Fibroblast of peridontal ligament (primary cell): ENCODE measurements around the gene LNPEP.

Experiments
- DNase-seq: peaks from one replicate; pipeline ENCODE4 v3.0.0-alpha.2; 2010; ENCODE audit errors: extremely low read depth

Gene LNPEP

GRCh38 chr5:96935559-96936430 is at the start of gene LNPEP:
Gene LNPEP, plus strand, starts transcription at chr5:96936080. Its CDS starts 76 bp downstream, at chr5:96936156.
- peak; percentile 94 for DNase-seq

- peak; percentile 75 for DNase-seq
These were observed 42.5 kb upstream of the LNPEP start for GRCh38 chr5:96893342-96893741.

GRCh38 chr5:96896276-96896675 is 39.6 kb upstream of the LNPEP start:
- no peak for DNase-seq

- DNase-seq = no peak
These were observed 39.1 kb upstream of the LNPEP start for GRCh38 chr5:96896806-96897205.

- no peak for DNase-seq
These were observed 34.5 kb upstream of the LNPEP start for GRCh38 chr5:96901384-96901783.

- no peak for DNase-seq
These were observed 34.0 kb upstream of the LNPEP start for GRCh38 chr5:96901841-96902240.

- DNase-seq = no peak
These were observed 33.0 kb upstream of the LNPEP start for GRCh38 chr5:96902876-96903275.

- DNase-seq = no peak
These were observed 32.6 kb upstream of the LNPEP start for GRCh38 chr5:96903300-96903699.

- no peak for DNase-seq
These were observed 31.6 kb upstream of the LNPEP start for GRCh38 chr5:96904054-96904931.

GRCh38 chr5:96905864-96906263 is 30.0 kb upstream of the LNPEP start:
- no peak for DNase-seq

GRCh38 chr5:96909003-96909402 is 26.9 kb upstream of the LNPEP start:
- DNase-seq = no peak

GRCh38 chr5:96909435-96909834 is 26.4 kb upstream of the LNPEP start:
- no peak for DNase-seq

GRCh38 chr5:96911139-96911538 is 24.7 kb upstream of the LNPEP start:
- DNase-seq = no peak

- no peak for DNase-seq
These were observed 22.6 kb upstream of the LNPEP start for GRCh38 chr5:96913233-96913632.

GRCh38 chr5:96919754-96920197 is 16.1 kb upstream of the LNPEP start:
- DNase-seq = no peak

GRCh38 chr5:96920744-96921355 is 15.0 kb upstream of the LNPEP start:
- DNase-seq = no peak

GRCh38 chr5:96922499-96923244 is 13.2 kb upstream of the LNPEP start:
- no peak for DNase-seq

- no peak for DNase-seq
These were observed 11.8 kb upstream of the LNPEP start for GRCh38 chr5:96924016-96924443.

- no peak for DNase-seq
These were observed 9.6 kb upstream of the LNPEP start for GRCh38 chr5:96926276-96926675.

GRCh38 chr5:96927008-96927407 is 8.9 kb upstream of the LNPEP start:
- DNase-seq = peak; percentile 53

- DNase-seq = no peak
These were observed 6.8 kb upstream of the LNPEP start for GRCh38 chr5:96928931-96929708.
